Esophagus muscularis mucosa (tissue), 4 donors: ENCODE measurements around the gene TM4SF4. TPM values are rescaled to one million over a fixed set of nuclear protein-coding genes. Genes with fewer than 3 reads are reported as not detected.
A peak's percentile ranks its signal among the peaks of the same experiment; 100 is the strongest.

Experiments
- DNase-seq: peaks from one replicate; pipeline ENCODE4 v3.0.0-alpha.2; 2017; ENCODE audit errors: extremely low spot score
- H3K27ac ChIP-seq, 4 donors: fragments of 200-600 bp; sonication (generic); replicated peaks in 1 of 4; 1 replicate in 3 of 4; 2 replicates in 1 of 4; pipeline ENCODE4 v1.5.1; 2016 to 2019; ENCODE audit warnings: mild to moderate bottlenecking in 1 of 4
- H3K27me3 ChIP-seq, 4 donors: fragments of 200-600 bp; sonication (generic); one replicate each; pipeline versions ENCODE4 v1.5.1 to v1.6.0; 2016 to 2019
- H3K36me3 ChIP-seq, 4 donors: fragments of 200-600 bp; sonication (generic); one replicate each; pipeline ENCODE4 v1.5.1; 2016 to 2019
- H3K4me1 ChIP-seq, 4 donors: fragments of 200-600 bp; sonication (generic); one replicate each; pipeline ENCODE4 v1.5.1; 2016 to 2019
- H3K4me3 ChIP-seq, 4 donors: fragments of 200-600 bp; sonication (generic); 1 replicate in 2 of 4; 2 replicates in 2 of 4; pipeline ENCODE4 v1.5.1; 2016 to 2019; ENCODE audit warnings: mild to moderate bottlenecking in 4 of 4, moderate library complexity in 1 of 4
- H3K9me3 ChIP-seq, 4 donors: fragments of 200-600 bp; sonication (generic); 1 replicate in 3 of 4; 2 replicates in 1 of 4; pipeline ENCODE4 v1.5.1; 2016 to 2019
- CTCF ChIP-seq, 3 experiments: fragments of 200-600 bp in 2 of 3; fragments of 450-650 bp in 1 of 3; sonication (generic) in 2 of 3; IDR thresholded peaks; one replicate each; pipeline ENCODE4 v1.5.1; 2017 to 2019; ENCODE audit warnings: antibody characterized with exemption in 3 of 3, mild to moderate bottlenecking in 2 of 3, moderate library complexity in 1 of 3
- EP300 ChIP-seq: sonication (generic); formaldehyde crosslinking; IDR thresholded peaks from one replicate; pipeline ENCODE4 v1.6.1; 2017; ENCODE audit warnings: antibody characterized with exemption
- POLR2A ChIP-seq: fragments of 450-650 bp; IDR thresholded peaks from one replicate; pipeline ENCODE4 v1.6.1; 2017; ENCODE audit warnings: antibody characterized with exemption, moderate library complexity, mild to moderate bottlenecking, low read depth
- POLR2AphosphoS5 ChIP-seq, 2 donors: sonication (generic); formaldehyde crosslinking; IDR thresholded peaks; one replicate each; pipeline ENCODE4 v1.6.1; 2017; ENCODE audit warnings: antibody characterized with exemption in 2 of 2
- WGBS: methylation state at CpG from one replicate; pipeline ENCODE4 v1.1.5; 2018; 5-methylcytosine and 5-hydroxymethylcytosine counted together
- intact Hi-C: fragments of 100-400 bp; cut with DNase I; formaldehyde crosslinking; loops from one replicate; pipeline ENCODE4 v1.15.1; 2023
- total RNA-seq, 4 donors: library from RNA; depleted of rRNA; stranded (reverse); fragments of >200 nt; gene quantifications; one replicate each; pipeline versions ENCODE4 v1.1.0 to v1.2.1, GENCODE V29; 2016

Gene TM4SF4
- total RNA-seq, 4 donors from 2014 or later: 0.11 to 5.5 (median 2.7) TPM; not detected in 1

- Histone ChIP-seq H3K9me3 (no peaks in the 10 kb centered on the region), H3K4me1 (peaks cover 3 to 16% (median 12%) of the 10 kb centered on the region in 4 donors), H3K4me3 (no peak overlapping the region), H3K36me3 (peaks cover 7 to 72% (median 41%) of the 10 kb centered on the region in 4 donors), H3K27me3 (no peaks in the 10 kb centered on the region), H3K27ac (no peak overlapping the region)
- no peak for TF ChIP-seq CTCF (IDR thresholded peaks at IDR 0.05)
- no peak for TF ChIP-seq EP300
- no peak for TF ChIP-seq POLR2AphosphoS5 (IDR thresholded peaks at IDR 0.05)
- TF ChIP-seq POLR2A: no peak
- intact Hi-C loops: loop anchor here (5.0 kb wide), 1 partner anchor 137 kb away; the partner anchor contains the start of gene WWTR1
- no peak for DNase-seq
- WGBS: 89% methylated on average over 3 of the region's 3 CpGs
Observed at GRCh38 chr3:149519912-149520311, 45.4 kb downstream of the TM4SF4 start.

- no peaks in the 10 kb centered on the region for H3K9me3 ChIP-seq
- DNase-seq: no peak
- intact Hi-C loops: no loop called here
- H3K4me1 ChIP-seq: peaks cover 16 to 33% (median 28%) of the 10 kb centered on the region in 4 donors
- WGBS: 92% methylated on average over 11 of the region's 11 CpGs
- H3K27me3 ChIP-seq: no peaks in the 10 kb centered on the region
- H3K4me3 ChIP-seq: no peak overlapping the region
- H3K36me3 ChIP-seq: peaks cover 11 to 62% (median 48%) of the 10 kb centered on the region in 4 donors
- TF ChIP-seq CTCF (IDR thresholded peaks at IDR 0.05) (no peak), POLR2AphosphoS5 (IDR thresholded peaks at IDR 0.05) (no peak), EP300 (no peak), POLR2A (no peak)
- H3K27ac ChIP-seq: peak overlapping the region in 1 of 4 donors; percentile 38
Observed at GRCh38 chr3:149523512-149524299, 49.2 kb downstream of the TM4SF4 start.

GRCh38 chr3:149527531-149528339, 53.2 kb downstream of the TM4SF4 start:
- peak; percentile 28 to 45 (median 39) for TF ChIP-seq CTCF (IDR thresholded peaks at IDR 0.05)
- TF ChIP-seq POLR2A: no peak
- peak in 1 of 2 donors; percentile 58 for TF ChIP-seq POLR2AphosphoS5 (IDR thresholded peaks at IDR 0.05)
- Histone ChIP-seq H3K27ac (peak overlapping the region; percentile 53 to 73 (median 68)), H3K4me3 (no peak overlapping the region), H3K4me1 (peaks cover 22 to 67% (median 59%) of the 10 kb centered on the region in 4 donors), H3K9me3 (no peaks in the 10 kb centered on the region), H3K36me3 (peaks cover 11 to 31% (median 29%) of the 10 kb centered on the region in 4 donors), H3K27me3 (no peaks in the 10 kb centered on the region)
- DNase-seq: no peak
- intact Hi-C loops: no loop called here
- 57% methylated on average over 5 of the region's 5 CpGs for WGBS

GRCh38 chr3:149528340-149528650, 53.8 kb downstream of the TM4SF4 start:
- intact Hi-C loops: no loop called here
- H3K27ac ChIP-seq: peak overlapping the region; percentile 53 to 73 (median 68)
- H3K36me3 ChIP-seq: peaks cover 11 to 28% (median 26%) of the 10 kb centered on the region in 4 donors
- H3K4me3 ChIP-seq: no peak overlapping the region
- no peaks in the 10 kb centered on the region for H3K9me3 ChIP-seq
- 53% methylated on average over 4 of the region's 4 CpGs for WGBS
- no peak for TF ChIP-seq POLR2AphosphoS5 (IDR thresholded peaks at IDR 0.05)
- no peak for TF ChIP-seq EP300
- TF ChIP-seq POLR2A: no peak
- no peak for TF ChIP-seq CTCF (IDR thresholded peaks at IDR 0.05)
- H3K27me3 ChIP-seq: no peaks in the 10 kb centered on the region
- no peak for DNase-seq
- H3K4me1 ChIP-seq: peaks cover 24 to 73% (median 65%) of the 10 kb centered on the region in 4 donors
